ENCODE data around the gene TBKBP1. TPM values are rescaled to one million over a fixed set of nuclear protein-coding genes. Genes with fewer than 3 reads are reported as not detected.

The TBKBP1 gene
- total and polyA plus RNA-seq, 2 experiments from 2014 or later: 22.6 to 143 TPM

GRCh38 chr17:47720754-47721533 lies 27.0 kb downstream of the TBKBP1 start:
- H3K9me3 ChIP-seq (ENCODE audit: low read depth): no peaks in the 10 kb centered on the region

GRCh38 chr17:47721725-47722124 lies 27.8 kb downstream of the TBKBP1 start:
- Histone ChIP-seq H3K27ac (no peak overlapping the region), H3K9me3 (ENCODE audit: low read depth) (no peaks in the 10 kb centered on the region), H3K4me3 (no peak overlapping the region), H3K4me1 (ENCODE audit: low read depth) (no peaks in the 10 kb centered on the region), H3K27me3 (peaks cover 5% of the 10 kb centered on the region), H3K36me3 (no peaks in the 10 kb centered on the region)
- no peak for TF ChIP-seq CTCF (IDR thresholded peaks at IDR 0.05; ENCODE audit: low read depth, low read length)
- DNase-seq (ENCODE audit: low read depth in 1 of 2, low spot score in 1 of 2): no peak

More at GRCh38 chr17:47720754-47721533, 27.0 kb downstream of the TBKBP1 start:
- peak in 1 of 2 donors; percentile 25 for DNase-seq (ENCODE audit: low read depth in 1 of 2, low spot score in 1 of 2)
- H3K4me1 ChIP-seq (ENCODE audit: low read depth): no peaks in the 10 kb centered on the region
- peaks cover 5% of the 10 kb centered on the region for H3K27me3 ChIP-seq
- TF ChIP-seq CTCF (IDR thresholded peaks at IDR 0.05; ENCODE audit: low read depth, low read length): no peak
- H3K36me3 ChIP-seq: no peaks in the 10 kb centered on the region
- no peak overlapping the region for H3K4me3 ChIP-seq
- H3K27ac ChIP-seq: no peak overlapping the region

- TF ChIP-seq CTCF (IDR thresholded peaks at IDR 0.05; ENCODE audit: low read depth, low read length): no peak
- Histone ChIP-seq H3K27me3 (peaks cover 5% of the 10 kb centered on the region), H3K4me3 (no peak overlapping the region), H3K9me3 (ENCODE audit: low read depth) (no peaks in the 10 kb centered on the region), H3K36me3 (no peaks in the 10 kb centered on the region), H3K27ac (no peak overlapping the region), H3K4me1 (ENCODE audit: low read depth) (no peaks in the 10 kb centered on the region)
- DNase-seq (ENCODE audit: low read depth in 1 of 2, low spot score in 1 of 2): no peak
These were observed 30.7 kb downstream of the TBKBP1 start for GRCh38 chr17:47724705-47725104.

GRCh38 chr17:47725446-47726111 lies 31.6 kb downstream of the TBKBP1 start:
- H3K36me3 ChIP-seq: no peaks in the 10 kb centered on the region
- H3K4me1 ChIP-seq (ENCODE audit: low read depth): no peaks in the 10 kb centered on the region
- H3K9me3 ChIP-seq (ENCODE audit: low read depth): no peaks in the 10 kb centered on the region
- peaks cover 10% of the 10 kb centered on the region for H3K27me3 ChIP-seq
- H3K4me3 ChIP-seq: no peak overlapping the region
- DNase-seq (ENCODE audit: low read depth in 1 of 2, low spot score in 1 of 2): no peak
- no peak overlapping the region for H3K27ac ChIP-seq
- TF ChIP-seq CTCF (IDR thresholded peaks at IDR 0.05; ENCODE audit: low read depth, low read length): no peak

GRCh38 chr17:47726796-47727703 lies 33.1 kb downstream of the TBKBP1 start:
- Histone ChIP-seq H3K9me3 (ENCODE audit: low read depth) (no peaks in the 10 kb centered on the region), H3K4me3 (no peak overlapping the region), H3K27me3 (peaks cover 19% of the 10 kb centered on the region), H3K36me3 (no peaks in the 10 kb centered on the region), H3K27ac (no peak overlapping the region), H3K4me1 (ENCODE audit: low read depth) (no peaks in the 10 kb centered on the region)
- no peak for TF ChIP-seq CTCF (IDR thresholded peaks at IDR 0.05; ENCODE audit: low read depth, low read length)
- no peak for DNase-seq (ENCODE audit: low read depth in 1 of 2, low spot score in 1 of 2)
